ENCODE data around the gene VPS9D1.
A peak's percentile ranks its signal among the peaks of the same experiment; 100 is the strongest.
"Not testable (repeated sequence)": the region's sequence is repeated elsewhere in the genome, so short reads cannot be mapped to it uniquely, and the experiment has no call there.

Gene VPS9D1

GRCh38 chr16:89691986-89692569, 28.6 kb downstream of the VPS9D1 start:
- H3K27ac ChIP-seq, result no peak overlapping the region
- no peak for DNase-seq (ENCODE audit: low spot score)
- TF ChIP-seq CTCF (conservative IDR thresholded peaks at IDR 0.05; ENCODE audit: low read depth), result no peak
- ChIA-PET POLR2A (ENCODE audit: low non-redundant PET) (no interaction called here), CTCF (interaction anchor here (0.7 kb wide), 1 partner anchor 8 kb away, joined by 4 read pairs; no protein-coding TSS in a partner anchor)

GRCh38 chr16:89691231-89691985, 29.3 kb downstream of the VPS9D1 start:
- DNase-seq (ENCODE audit: low spot score), result no peak
- no peak overlapping the region for H3K27ac ChIP-seq
- POLR2A ChIA-PET (ENCODE audit: low non-redundant PET), result no interaction called here
- no peak for TF ChIP-seq CTCF (conservative IDR thresholded peaks at IDR 0.05; ENCODE audit: low read depth)
- CTCF ChIA-PET, result interaction anchor here (0.7 kb wide), 1 partner anchor 8 kb away, joined by 4 read pairs; no protein-coding TSS in a partner anchor

GRCh38 chr16:89690392-89690901, 30.3 kb downstream of the VPS9D1 start:
- ChIA-PET CTCF (no interaction called here), POLR2A (ENCODE audit: low non-redundant PET) (no interaction called here)
- TF ChIP-seq CTCF (conservative IDR thresholded peaks at IDR 0.05; ENCODE audit: low read depth), result no peak
- DNase-seq (ENCODE audit: low spot score), result no peak
- no peak overlapping the region for H3K27ac ChIP-seq

- DNase-seq (ENCODE audit: low spot score); POLR2A ChIA-PET (ENCODE audit: low non-redundant PET); CTCF ChIA-PET; H3K27ac ChIP-seq: not testable (repeated sequence)
Observed at GRCh38 chr16:89689621-89690020, 31.1 kb downstream of the VPS9D1 start.

GRCh38 chr16:89689142-89689541, 31.6 kb downstream of the VPS9D1 start:
- H3K27ac ChIP-seq, result peak overlapping the region; percentile 92
- DNase-seq (ENCODE audit: low spot score), result no peak
- no peak for TF ChIP-seq CTCF (conservative IDR thresholded peaks at IDR 0.05; ENCODE audit: low read depth)
- ChIA-PET CTCF (no interaction called here), POLR2A (ENCODE audit: low non-redundant PET) (interaction anchor here (0.9 kb wide), 1 partner anchor 9 kb away, joined by 3 read pairs; no protein-coding TSS in a partner anchor)

- ChIA-PET POLR2A (ENCODE audit: low non-redundant PET) (interaction anchor here (0.9 kb wide), 1 partner anchor 10 kb away, joined by 3 read pairs; no protein-coding TSS in a partner anchor), CTCF (no interaction called here)
- H3K27ac ChIP-seq, result peak overlapping the region; percentile 92
- no peak for TF ChIP-seq CTCF (conservative IDR thresholded peaks at IDR 0.05; ENCODE audit: low read depth)
- no peak for DNase-seq (ENCODE audit: low spot score)
Observed at GRCh38 chr16:89688395-89688794, 32.3 kb downstream of the VPS9D1 start.
